Testis (tissue), 3 donors: ENCODE measurements around the gene MMP11. TPM values are rescaled to one million over a fixed set of nuclear protein-coding genes. Genes with fewer than 3 reads are reported as not detected.

Experiments used
- DNase-seq: peaks from one replicate; pipeline ENCODE4 v3.0.0-alpha.2; 2019
- H3K27ac ChIP-seq, 2 donors: fragments of 200-600 bp; sonication (generic); one replicate each; pipeline ENCODE4 v1.5.1; 2019
- H3K27me3 ChIP-seq: fragments of 200-600 bp; sonication (generic); one replicate; pipeline ENCODE4 v1.5.1; 2019
- H3K36me3 ChIP-seq: fragments of 200-600 bp; sonication (generic); one replicate; pipeline ENCODE4 v1.5.1; 2017; ENCODE audit warnings: low read depth; ENCODE audit errors: missing control alignments
- H3K4me1 ChIP-seq: fragments of 200-600 bp; sonication (generic); one replicate; pipeline ENCODE4 v1.5.1; 2019
- H3K4me3 ChIP-seq, 2 donors: fragments of 200-600 bp; sonication (generic); one replicate each; pipeline ENCODE4 v1.5.1; 2017 to 2019
- H3K9me3 ChIP-seq: fragments of 200-600 bp; sonication (generic); one replicate; pipeline ENCODE4 v1.5.1; 2017
- CTCF ChIP-seq, 3 experiments: fragments of 450-650 bp in 2 of 3; fragments of 200-600 bp in 1 of 3; sonication (generic) in 1 of 3; IDR thresholded peaks; one replicate each; pipeline ENCODE4 v1.5.1; 2016 to 2019; ENCODE audit warnings: antibody characterized with exemption in 3 of 3, mild to moderate bottlenecking in 2 of 3, moderate library complexity in 1 of 3
- POLR2A ChIP-seq: fragments of 450-650 bp; IDR thresholded peaks from one replicate; pipeline ENCODE4 v1.6.1; 2017; ENCODE audit warnings: antibody characterized with exemption, mild to moderate bottlenecking, moderate library complexity
- WGBS, 2 donors: methylation state at CpG; one replicate each; pipeline ENCODE4 v1.1.5; 2018; 5-methylcytosine and 5-hydroxymethylcytosine counted together
- intact Hi-C: fragments of 100-400 bp; cut with DNase I; formaldehyde crosslinking; loops from one replicate; pipeline ENCODE4 v1.15.1; 2023; ENCODE audit warnings: low total_unique reads
- polyA plus RNA-seq: library from polyadenylated mRNA; stranded (reverse); fragments of 350-450 nt; fragmentation: Illumina TruSeq; extraction: RNeasy Lipid Tissue Mini Kit (QIAGEN cat#74804); gene quantifications from one replicate; pipeline ENCODE4 v1.2.3, GENCODE V29; 2014; ENCODE audit warnings: low read depth, low replicate concordance; ENCODE audit not compliant: insufficient read depth
- total RNA-seq, 2 donors: library from RNA; depleted of rRNA; stranded (reverse); fragments of >200 nt; gene quantifications; one replicate each; pipeline ENCODE4 v1.2.3, GENCODE V29; 2016

Gene MMP11
- total and polyA plus RNA-seq, 3 donors from 2014 or later, result 13.6 to 36.1 (median 32.4) TPM

- Histone ChIP-seq H3K36me3 (no peaks in the 10 kb centered on the region), H3K4me3 (no peak overlapping the region), H3K9me3 (no peaks in the 10 kb centered on the region), H3K27ac (no peak overlapping the region), H3K4me1 (peaks cover 45% of the 10 kb centered on the region), H3K27me3 (no peaks in the 10 kb centered on the region)
- 73 to 75% methylated on average over 18 to 25 of the region's 25 CpGs for WGBS, 2 donors
- no peak for DNase-seq
- intact Hi-C loops, result no loop called here
- TF ChIP-seq CTCF (IDR thresholded peaks at IDR 0.05) (no peak), POLR2A (no peak)
Observed at GRCh38 chr22:23791738-23792645, 19.3 kb downstream of the MMP11 start.

- TF ChIP-seq POLR2A (no peak), CTCF (IDR thresholded peaks at IDR 0.05) (no peak)
- Histone ChIP-seq H3K36me3 (no peaks in the 10 kb centered on the region), H3K27ac (no peak overlapping the region), H3K9me3 (no peaks in the 10 kb centered on the region), H3K4me1 (peaks cover 36% of the 10 kb centered on the region), H3K27me3 (no peaks in the 10 kb centered on the region), H3K4me3 (no peak overlapping the region)
- no peak for DNase-seq
- WGBS, 2 donors, result 88 to 98% methylated on average over 8 of the region's 8 CpGs
- intact Hi-C loops, result no loop called here
Observed at GRCh38 chr22:23793326-23793725, 20.7 kb downstream of the MMP11 start.

DNA sequence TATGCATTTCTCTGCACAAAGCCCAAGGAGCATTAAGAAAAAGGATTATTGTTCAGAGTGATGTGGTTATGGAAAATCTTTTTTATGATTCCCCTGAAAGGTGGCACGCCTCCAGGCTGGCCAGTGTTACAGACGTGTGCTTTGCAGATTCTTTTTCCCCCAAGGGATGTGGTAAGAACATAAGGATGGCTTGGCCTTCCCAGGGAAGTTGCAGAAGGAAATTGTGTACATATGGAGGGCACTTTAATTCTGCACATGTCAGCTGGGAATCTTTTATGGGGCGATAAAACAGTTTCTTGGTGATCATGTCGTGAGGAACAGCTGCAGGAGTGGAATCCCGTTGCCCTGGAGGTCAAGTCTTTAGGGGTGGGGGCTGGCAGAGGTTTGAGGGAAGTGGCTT, 23.8 kb downstream of the MMP11 start:
- 62 to 64% methylated on average over 5 of the region's 5 CpGs for WGBS, 2 donors
- Histone ChIP-seq H3K4me3 (no peak overlapping the region), H3K27me3 (no peaks in the 10 kb centered on the region), H3K4me1 (peaks cover 7% of the 10 kb centered on the region), H3K9me3 (no peaks in the 10 kb centered on the region), H3K36me3 (no peaks in the 10 kb centered on the region), H3K27ac (no peak overlapping the region)
- intact Hi-C loops, result no loop called here
- DNase-seq, result no peak
- TF ChIP-seq CTCF (IDR thresholded peaks at IDR 0.05) (no peak), POLR2A (no peak)

- Histone ChIP-seq H3K9me3 (no peaks in the 10 kb centered on the region), H3K27me3 (no peaks in the 10 kb centered on the region), H3K27ac (no peak overlapping the region), H3K36me3 (no peaks in the 10 kb centered on the region), H3K4me3 (no peak overlapping the region), H3K4me1 (peaks cover 2% of the 10 kb centered on the region)
- intact Hi-C loops, result no loop called here
- WGBS, 2 donors, result 95 to 97% methylated on average over 18 of the region's 18 CpGs
- DNase-seq, result no peak
- TF ChIP-seq CTCF (IDR thresholded peaks at IDR 0.05) (no peak), POLR2A (no peak)
Observed at GRCh38 chr22:23800297-23801237, 27.9 kb downstream of the MMP11 start.
